Measurements from ENCODE around the gene MGMT. TPM values are rescaled to one million over a fixed set of nuclear protein-coding genes. Genes with fewer than 3 reads are reported as not detected.

The MGMT gene
- polyA plus RNA-seq, 1 donor from 2014 or later: 0.94 TPM

DNA sequence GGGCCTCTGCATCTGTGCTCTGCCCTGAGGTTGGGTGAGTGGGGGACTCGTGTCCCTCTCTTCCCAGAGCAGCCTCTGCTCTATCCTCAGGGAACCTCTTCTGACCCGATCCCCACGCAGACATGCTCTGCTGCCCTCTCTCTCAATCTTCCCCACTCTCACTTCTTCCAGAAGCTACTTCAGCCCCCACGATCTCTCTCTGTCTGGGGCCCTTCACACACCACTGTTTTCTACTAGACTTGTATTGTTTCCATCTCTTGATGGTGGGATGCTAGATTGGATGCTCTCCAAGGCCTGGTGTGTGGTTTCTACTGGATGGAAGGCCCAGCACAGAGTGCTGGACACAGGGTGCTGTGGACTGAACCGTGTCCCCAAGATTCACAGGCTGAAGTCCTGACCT lies 10.0 kb downstream of the MGMT start:
- Histone ChIP-seq H3K9me2 (ENCODE audit: insufficient read depth, low read length) (no peaks in the 10 kb centered on the region), H4K20me1 (ENCODE audit: insufficient read depth) (no peaks in the 10 kb centered on the region), H3K36me3 (ENCODE audit: insufficient read depth, low read length) (no peaks in the 10 kb centered on the region), H3K9me3 (ENCODE audit: low read length) (no peaks in the 10 kb centered on the region), H3K4me3 (ENCODE audit: low read length) (no peak overlapping the region), H3K79me2 (replicated peaks; ENCODE audit: insufficient read depth, low read length) (no peaks in the 10 kb centered on the region), H3F3A (ENCODE audit: insufficient read depth, low read length, poor library complexity, severe bottlenecking) (no peaks in the 10 kb centered on the region), H3K27me3 (ENCODE audit: insufficient read depth, low read depth, low read length) (no peaks in the 10 kb centered on the region), H3K9ac (ENCODE audit: low read length) (no peak overlapping the region), H3K27ac (ENCODE audit: low read length) (no peak overlapping the region), H3K4me2 (ENCODE audit: low read length) (no peak overlapping the region), H2AFZ (ENCODE audit: low read depth, low read length) (no peak overlapping the region)
- TF ChIP-seq REST (IDR thresholded peaks at IDR 0.05; ENCODE audit: borderline replicate concordance): no peak
- no peak for TF ChIP-seq POLR2AphosphoS5 (IDR thresholded peaks at IDR 0.05)
- no peak for TF ChIP-seq RAD21 (conservative IDR thresholded peaks at IDR 0.05)
- no peak for TF ChIP-seq MXI1 (conservative IDR thresholded peaks at IDR 0.05; ENCODE audit: poor library complexity, severe bottlenecking)
- TF ChIP-seq EZH2 (IDR thresholded peaks at IDR 0.05; ENCODE audit: borderline replicate concordance, insufficient read depth, low read length, poor library complexity, severe bottlenecking): no peak
- TF ChIP-seq CTCF (IDR thresholded peaks at IDR 0.05; ENCODE audit: poor library complexity, severe bottlenecking): no peak
- no peak for TF ChIP-seq TAF1 (IDR thresholded peaks at IDR 0.05; ENCODE audit: low read depth)
- TF ChIP-seq EP300 (conservative IDR thresholded peaks at IDR 0.05; ENCODE audit: poor library complexity, severe bottlenecking): no peak

GRCh38 chr10:129481641-129482040 lies 14.6 kb downstream of the MGMT start:
- Histone ChIP-seq H3K4me2 (ENCODE audit: low read length) (no peak overlapping the region), H3K9me3 (ENCODE audit: low read length) (peaks cover 15% of the 10 kb centered on the region), H2AFZ (ENCODE audit: low read depth, low read length) (no peak overlapping the region), H3K79me2 (replicated peaks; ENCODE audit: insufficient read depth, low read length) (no peaks in the 10 kb centered on the region), H3K4me3 (ENCODE audit: low read length) (no peak overlapping the region), H4K20me1 (ENCODE audit: insufficient read depth) (no peaks in the 10 kb centered on the region), H3K27ac (ENCODE audit: low read length) (no peak overlapping the region), H3F3A (ENCODE audit: insufficient read depth, low read length, poor library complexity, severe bottlenecking) (no peaks in the 10 kb centered on the region), H3K9me2 (ENCODE audit: insufficient read depth, low read length) (no peaks in the 10 kb centered on the region), H3K27me3 (ENCODE audit: insufficient read depth, low read depth, low read length) (no peaks in the 10 kb centered on the region), H3K9ac (ENCODE audit: low read length) (no peak overlapping the region), H3K36me3 (ENCODE audit: insufficient read depth, low read length) (no peaks in the 10 kb centered on the region)
- TF ChIP-seq REST (IDR thresholded peaks at IDR 0.05; ENCODE audit: borderline replicate concordance) (no peak), CTCF (IDR thresholded peaks at IDR 0.05; ENCODE audit: poor library complexity, severe bottlenecking) (no peak), TAF1 (IDR thresholded peaks at IDR 0.05; ENCODE audit: low read depth) (no peak), RAD21 (conservative IDR thresholded peaks at IDR 0.05) (no peak), SMC3 (conservative IDR thresholded peaks at IDR 0.05; ENCODE audit: poor library complexity) (no peak), EZH2 (IDR thresholded peaks at IDR 0.05; ENCODE audit: borderline replicate concordance, insufficient read depth, low read length, poor library complexity, severe bottlenecking) (no peak), EP300 (conservative IDR thresholded peaks at IDR 0.05; ENCODE audit: poor library complexity, severe bottlenecking) (no peak), MXI1 (conservative IDR thresholded peaks at IDR 0.05; ENCODE audit: poor library complexity, severe bottlenecking) (no peak), POLR2AphosphoS5 (IDR thresholded peaks at IDR 0.05) (no peak)

Data from neural cell (in vitro differentiated cells).